ENCODE results near the gene RANBP1.

DNA sequence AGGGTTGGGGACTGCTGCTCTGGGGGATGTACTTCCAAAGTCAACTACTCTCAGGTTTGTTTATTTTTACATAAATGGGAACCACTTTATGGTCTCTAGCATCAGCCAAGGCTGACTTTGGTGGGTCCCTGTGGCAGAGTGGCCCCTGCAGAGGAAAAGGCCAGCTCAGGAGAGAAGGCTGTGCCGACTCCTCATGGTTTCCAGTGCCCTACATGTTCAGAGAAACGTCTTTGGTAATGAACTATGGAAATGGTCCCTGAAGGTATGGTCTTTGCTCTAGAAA is 12.7 kb downstream of the RANBP1 start:
- TF ChIP-seq, protein P1, sequence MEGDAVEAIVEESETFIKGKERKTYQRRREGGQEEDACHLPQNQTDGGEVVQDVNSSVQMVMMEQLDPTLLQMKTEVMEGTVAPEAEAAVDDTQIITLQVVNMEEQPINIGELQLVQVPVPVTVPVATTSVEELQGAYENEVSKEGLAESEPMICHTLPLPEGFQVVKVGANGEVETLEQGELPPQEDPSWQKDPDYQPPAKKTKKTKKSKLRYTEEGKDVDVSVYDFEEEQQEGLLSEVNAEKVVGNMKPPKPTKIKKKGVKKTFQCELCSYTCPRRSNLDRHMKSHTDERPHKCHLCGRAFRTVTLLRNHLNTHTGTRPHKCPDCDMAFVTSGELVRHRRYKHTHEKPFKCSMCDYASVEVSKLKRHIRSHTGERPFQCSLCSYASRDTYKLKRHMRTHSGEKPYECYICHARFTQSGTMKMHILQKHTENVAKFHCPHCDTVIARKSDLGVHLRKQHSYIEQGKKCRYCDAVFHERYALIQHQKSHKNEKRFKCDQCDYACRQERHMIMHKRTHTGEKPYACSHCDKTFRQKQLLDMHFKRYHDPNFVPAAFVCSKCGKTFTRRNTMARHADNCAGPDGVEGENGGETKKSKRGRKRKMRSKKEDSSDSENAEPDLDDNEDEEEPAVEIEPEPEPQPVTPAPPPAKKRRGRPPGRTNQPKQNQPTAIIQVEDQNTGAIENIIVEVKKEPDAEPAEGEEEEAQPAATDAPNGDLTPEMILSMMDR (conservative IDR thresholded peaks at IDR 0.05; ENCODE audit: low read length), result no peak
- TF ChIP-seq EZH2phosphoT487 (IDR thresholded peaks at IDR 0.05; ENCODE audit: borderline replicate concordance, low read depth, low read length), result no peak

All from OCI-LY7 (cell line).